ENCODE data around the gene RHOBTB3. TPM values are rescaled to one million over a fixed set of nuclear protein-coding genes. Genes with fewer than 3 reads are reported as not detected.

The RHOBTB3 gene
- total and polyA plus RNA-seq, 8 donors = 26.5 to 93.0 (median 64.1) TPM

DNA sequence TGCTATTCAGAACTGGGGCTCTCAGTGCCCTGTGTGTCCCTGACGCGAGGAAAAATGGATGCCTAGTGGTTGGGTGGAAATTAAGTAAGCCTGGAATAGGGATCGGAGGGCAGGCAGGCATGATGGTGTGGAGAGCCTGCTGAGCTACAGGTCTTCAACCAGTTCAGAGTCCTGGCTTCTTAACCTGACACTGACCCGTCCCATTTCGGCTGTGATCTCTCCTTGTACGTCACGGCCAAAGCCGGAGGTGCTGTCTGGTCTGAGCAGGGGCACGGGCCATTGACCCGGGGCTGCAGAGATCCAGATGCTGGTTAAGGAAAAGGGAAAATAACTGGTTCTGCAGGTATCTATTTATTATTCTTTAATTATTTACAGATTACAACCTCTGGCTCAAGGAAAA is 27.9 kb downstream of the RHOBTB3 start:
- intact Hi-C loops (cut with DNase I) = no loop called here
- ATAC-seq = peak; percentile 13

DNA sequence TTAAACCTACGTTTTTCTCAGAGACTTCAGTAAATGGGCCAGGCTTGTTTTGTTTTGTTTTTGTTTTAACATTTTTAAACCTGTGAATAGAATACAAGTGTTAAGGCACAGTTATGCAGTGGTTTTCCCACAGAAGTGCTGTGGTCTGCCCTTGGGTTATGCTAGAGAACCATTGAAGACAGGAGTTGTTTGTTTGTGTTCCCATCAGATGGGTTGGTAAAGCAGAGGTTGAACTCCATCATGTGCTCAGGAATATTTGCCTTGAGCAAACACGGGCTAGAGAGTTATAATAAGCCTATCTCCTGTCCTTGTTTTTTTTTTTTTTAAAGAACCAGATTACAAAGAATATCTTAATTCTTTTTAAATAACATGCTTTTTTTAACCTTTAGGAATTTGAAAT is 28.5 kb downstream of the RHOBTB3 start:
- DNase-seq = no peak
- no peak for TF ChIP-seq CTCF (IDR thresholded peaks at IDR 0.05)
- no peaks in the 10 kb centered on the region for H3K27me3 ChIP-seq
- no peak overlapping the region for H3K4me3 ChIP-seq
- no peaks in the 10 kb centered on the region for H3K9me3 ChIP-seq
- H3K27ac ChIP-seq = peak overlapping the region; percentile 54 to 70
- H3K36me3 ChIP-seq = no peaks in the 10 kb centered on the region
- H3K4me1 ChIP-seq = peaks cover 15 to 25% of the 10 kb centered on the region in 2 donors
- peak; percentile 87 for ATAC-seq
- intact Hi-C loops (cut with DNase I) = no loop called here

More for the DNA sequence above, 27.9 kb downstream of the RHOBTB3 start:
- Histone ChIP-seq H3K27me3 (no peaks in the 10 kb centered on the region), H3K36me3 (no peaks in the 10 kb centered on the region), H3K27ac (peak overlapping the region in 1 of 2 donors; percentile 54), H3K9me3 (no peaks in the 10 kb centered on the region), H3K4me1 (peaks cover 15 to 25% of the 10 kb centered on the region in 2 donors), H3K4me3 (no peak overlapping the region)
- no peak for DNase-seq
- no peak for TF ChIP-seq CTCF (IDR thresholded peaks at IDR 0.05)

DNA sequence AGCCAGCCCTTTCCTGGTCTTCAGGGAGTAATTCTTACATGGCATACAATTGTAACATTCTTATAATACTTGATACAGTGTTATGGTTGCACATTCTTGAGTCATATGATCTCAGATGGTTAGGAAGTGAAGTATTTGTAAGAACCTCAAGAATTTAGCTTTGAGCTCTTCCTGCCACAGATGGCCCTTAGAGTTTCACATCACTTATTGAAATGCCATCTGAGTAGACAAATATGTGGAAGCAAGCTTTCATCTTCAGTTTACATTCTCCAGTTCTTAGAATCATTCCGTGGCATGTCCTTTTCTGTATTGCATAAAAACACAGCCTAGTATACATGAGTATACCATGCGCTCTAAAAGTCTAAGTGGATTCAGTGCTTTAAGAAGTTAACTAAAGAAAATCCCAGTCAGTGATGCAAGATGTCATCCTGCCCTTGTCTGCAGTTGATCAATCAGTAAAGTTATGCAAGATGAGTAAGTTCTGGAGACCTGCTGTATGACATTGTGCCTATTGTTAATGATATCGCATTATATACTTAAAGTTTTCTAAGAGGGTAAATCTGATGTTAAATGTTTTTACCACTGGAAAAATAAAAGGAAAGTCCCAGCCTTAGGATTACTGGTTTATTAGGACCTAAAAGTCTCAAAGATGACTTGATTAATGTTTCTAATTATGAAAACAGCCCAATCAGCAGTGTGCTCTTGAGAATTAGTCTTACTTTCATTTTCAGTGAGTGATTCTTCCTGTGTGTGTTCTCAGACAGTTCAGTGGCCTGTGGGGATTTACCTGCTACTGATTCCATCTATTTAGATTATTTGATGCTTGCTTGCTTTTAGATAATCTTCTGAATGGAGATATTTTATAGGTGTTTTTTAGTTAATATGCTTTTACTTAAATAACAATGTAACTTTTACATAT is 29.4 kb downstream of the RHOBTB3 start:
- intact Hi-C loops (cut with DNase I) = no loop called here
- peak overlapping the region in 1 of 2 donors; percentile 18 for H3K4me3 ChIP-seq
- no peaks in the 10 kb centered on the region for H3K9me3 ChIP-seq
- no peak for DNase-seq
- H3K27me3 ChIP-seq = no peaks in the 10 kb centered on the region
- no peak for TF ChIP-seq CTCF (IDR thresholded peaks at IDR 0.05)
- ATAC-seq = peak; percentile 78
- H3K36me3 ChIP-seq = no peaks in the 10 kb centered on the region
- H3K4me1 ChIP-seq = peaks cover 15 to 25% of the 10 kb centered on the region in 2 donors
- peak overlapping the region; percentile 54 to 70 for H3K27ac ChIP-seq

- ATAC-seq = no peak
- intact Hi-C loops (cut with DNase I) = no loop called here
- no peaks in the 10 kb centered on the region for H3K36me3 ChIP-seq
- H3K27ac ChIP-seq = no peak overlapping the region
- no peak overlapping the region for H3K4me3 ChIP-seq
- H3K27me3 ChIP-seq = no peaks in the 10 kb centered on the region
- no peak for DNase-seq
- H3K9me3 ChIP-seq = no peaks in the 10 kb centered on the region
- TF ChIP-seq CTCF (IDR thresholded peaks at IDR 0.05) = no peak
- peaks cover 15 to 25% of the 10 kb centered on the region in 2 donors for H3K4me1 ChIP-seq
These were observed 30.9 kb downstream of the RHOBTB3 start for GRCh38 chr5:95761771-95762651.

DNA sequence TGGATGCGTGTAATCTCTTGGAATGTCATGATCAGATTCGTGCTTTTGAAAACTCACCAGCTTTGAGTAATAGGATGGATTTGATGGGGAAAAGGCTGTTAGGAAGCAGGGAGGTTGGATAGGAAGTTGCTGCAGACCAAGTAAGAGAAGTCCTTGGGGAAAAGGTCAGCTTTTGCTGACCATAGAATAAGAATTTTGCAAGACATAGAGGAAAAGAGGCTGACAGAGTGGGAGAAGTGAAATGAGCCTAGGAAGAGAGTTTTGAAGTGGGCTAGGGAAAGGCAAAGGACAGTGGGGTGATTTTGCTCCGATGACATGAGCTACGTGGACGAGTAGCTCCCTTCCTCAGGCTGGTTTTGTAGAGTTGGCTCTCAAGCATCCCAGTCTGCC is 31.5 kb downstream of the RHOBTB3 start:
- intact Hi-C loops (cut with DNase I) = no loop called here
- Histone ChIP-seq H3K27me3 (no peaks in the 10 kb centered on the region), H3K4me1 (peaks cover 15 to 25% of the 10 kb centered on the region in 2 donors), H3K4me3 (no peak overlapping the region), H3K36me3 (no peaks in the 10 kb centered on the region), H3K9me3 (no peaks in the 10 kb centered on the region), H3K27ac (no peak overlapping the region)
- TF ChIP-seq CTCF (IDR thresholded peaks at IDR 0.05) = no peak
- DNase-seq (no peak), ATAC-seq (no peak)
